Left lobe of liver (tissue), 2 donors: Measurements from ENCODE around the gene SOHLH1. TPM values are rescaled to one million over a fixed set of nuclear protein-coding genes. Genes with fewer than 3 reads are reported as not detected.

Experiments
- ATAC-seq: fragments of 200-7000 bp; cut with Tn5 transposase; one replicate; pipeline ENCODE4 v1.9.1; 2020; ENCODE audit warnings: mild to moderate bottlenecking, moderate library complexity
- DNase-seq: peaks from one replicate; pipeline ENCODE4 v3.0.0-alpha.2; 2020; ENCODE audit warnings: low spot score
- total RNA-seq: library from RNA; stranded (reverse); gene quantifications from one replicate; pipeline ENCODE4 v1.2.1, GENCODE V29; 2021
- donor health status: DM: no; HTN: no; CAD: no; lungs with moderate emphysema.
- donor health status: DM: no; HTN: yes; CAD: no.

SOHLH1 gene, protein sequence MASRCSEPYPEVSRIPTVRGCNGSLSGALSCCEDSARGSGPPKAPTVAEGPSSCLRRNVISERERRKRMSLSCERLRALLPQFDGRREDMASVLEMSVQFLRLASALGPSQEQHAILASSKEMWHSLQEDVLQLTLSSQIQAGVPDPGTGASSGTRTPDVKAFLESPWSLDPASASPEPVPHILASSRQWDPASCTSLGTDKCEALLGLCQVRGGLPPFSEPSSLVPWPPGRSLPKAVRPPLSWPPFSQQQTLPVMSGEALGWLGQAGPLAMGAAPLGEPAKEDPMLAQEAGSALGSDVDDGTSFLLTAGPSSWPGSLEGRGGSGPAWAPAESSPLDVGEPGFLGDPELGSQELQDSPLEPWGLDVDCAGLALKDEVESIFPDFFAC
- not detected for total RNA-seq

DNA sequence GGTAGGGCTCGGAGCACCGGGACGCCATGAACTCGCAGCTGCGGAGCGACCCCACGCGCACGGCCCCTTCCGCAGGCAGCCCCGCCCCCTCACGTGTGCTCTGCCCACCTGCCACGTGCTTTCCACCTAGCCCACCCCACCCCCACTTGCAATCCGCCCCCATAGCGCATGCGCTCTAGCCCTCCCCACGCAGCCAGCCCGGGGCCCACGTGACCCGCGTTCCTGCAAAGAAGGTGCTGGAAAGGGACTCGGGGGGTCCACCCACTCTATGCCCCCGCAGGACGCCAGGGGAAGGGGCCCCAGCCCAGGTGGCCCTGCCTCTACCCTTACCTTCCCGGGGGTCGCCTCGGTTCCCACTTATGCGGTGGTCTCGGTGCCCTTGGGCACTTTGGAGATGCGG, at the start of gene SOHLH1:
TSS of gene SOHLH1 (minus strand) at position 42 of the 400 bp plus-strand sequence. CDS start at position 28, 14 bp downstream.
- ATAC-seq, result no peak
- no peak for DNase-seq

DNA sequence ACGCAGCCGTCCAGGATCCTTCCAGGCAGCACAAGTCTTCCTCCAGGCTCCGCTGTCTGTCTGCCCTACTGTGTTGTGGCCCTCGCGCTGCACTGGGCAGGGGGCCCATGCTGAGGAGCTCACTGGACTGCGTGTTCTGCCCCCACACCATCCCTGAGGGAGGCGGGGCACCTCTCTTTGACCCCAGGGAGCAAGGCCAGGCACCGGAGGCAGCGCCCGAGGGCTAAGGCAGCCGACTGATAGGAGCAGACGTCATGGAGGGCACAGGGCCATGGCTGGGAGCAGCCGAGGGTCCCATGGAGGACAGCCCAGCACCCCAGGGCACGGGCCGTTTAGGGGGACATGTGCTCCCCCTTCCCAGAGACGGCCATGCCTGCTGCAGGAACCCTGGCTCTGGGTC, 49.4 kb upstream of the SOHLH1 start:
- no peak for ATAC-seq
- no peak for DNase-seq

DNA sequence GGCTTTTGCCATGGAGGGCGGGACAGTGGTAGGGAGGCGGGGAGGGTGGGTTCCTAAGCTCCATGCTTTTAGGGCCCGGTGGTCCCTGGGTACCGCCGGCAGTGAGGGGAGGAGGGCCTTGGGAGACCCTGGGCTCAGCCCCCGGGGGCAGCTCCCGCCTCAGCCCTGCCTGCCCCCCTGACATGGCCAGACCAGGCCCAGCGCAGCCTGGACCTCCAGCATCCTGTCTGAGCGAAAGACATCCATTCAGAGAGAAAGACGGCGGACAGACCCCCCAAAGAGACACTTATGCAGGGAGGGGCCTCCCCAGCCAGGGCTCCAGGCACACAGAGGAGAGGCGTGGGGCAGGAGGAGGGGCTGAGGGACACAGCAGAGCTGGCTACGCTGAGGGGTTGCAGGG, 48.0 kb upstream of the SOHLH1 start:
- ATAC-seq (no peak), DNase-seq (no peak)

DNA sequence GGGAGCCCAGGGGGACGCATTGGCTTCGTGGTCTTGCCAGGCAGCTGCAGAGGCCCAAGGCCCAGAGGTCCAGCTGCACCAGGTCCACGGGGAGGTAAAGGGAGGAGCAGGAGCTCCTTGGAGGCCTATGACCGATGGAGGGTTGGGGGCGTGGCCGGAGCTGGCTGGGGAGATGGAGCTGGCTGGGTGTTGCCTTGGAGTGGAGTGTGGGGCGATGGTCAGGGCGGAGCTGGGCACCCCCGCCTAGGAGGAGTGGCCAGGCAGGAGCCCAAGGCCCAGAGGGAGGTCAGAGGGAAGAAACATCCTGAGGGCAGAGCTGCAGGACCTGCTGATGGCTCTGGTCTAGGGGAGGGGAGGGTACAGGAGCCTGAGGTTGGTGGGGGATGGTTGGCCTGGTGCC, 47.3 kb upstream of the SOHLH1 start:
- ATAC-seq, result no peak
- no peak for DNase-seq

DNA sequence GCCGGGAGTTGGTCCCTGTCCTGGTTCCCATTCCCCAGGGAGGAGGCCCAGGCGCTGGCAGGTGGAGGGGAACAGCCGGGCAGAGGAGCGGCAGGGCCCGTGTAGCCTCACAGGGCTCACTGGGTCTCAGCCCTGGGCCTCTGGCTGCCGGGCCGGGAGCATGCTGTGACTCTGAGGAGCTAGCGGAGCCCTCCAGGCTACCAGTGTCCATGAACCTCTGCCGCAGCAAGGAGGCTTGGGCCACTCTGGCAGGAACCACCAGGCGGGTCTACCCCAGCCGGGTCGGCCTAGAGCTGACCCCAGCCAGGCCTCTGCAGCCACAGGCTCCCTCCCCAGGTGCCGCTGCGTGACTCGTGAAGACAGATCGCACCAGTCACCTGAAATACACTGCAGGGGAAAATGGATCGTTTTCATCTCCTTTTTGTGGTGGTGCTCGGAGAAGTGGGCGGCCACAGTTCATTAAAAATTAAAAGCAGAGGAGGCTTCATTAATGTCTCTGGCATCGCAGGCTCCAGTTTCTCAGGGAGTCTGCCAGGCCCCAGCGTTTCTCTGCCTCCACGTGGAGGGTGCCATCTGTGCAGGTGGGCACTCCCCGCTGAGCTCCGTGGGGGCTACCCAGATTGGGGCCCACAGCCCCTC, 46.5 kb upstream of the SOHLH1 start:
- ATAC-seq (no peak), DNase-seq (no peak)

DNA sequence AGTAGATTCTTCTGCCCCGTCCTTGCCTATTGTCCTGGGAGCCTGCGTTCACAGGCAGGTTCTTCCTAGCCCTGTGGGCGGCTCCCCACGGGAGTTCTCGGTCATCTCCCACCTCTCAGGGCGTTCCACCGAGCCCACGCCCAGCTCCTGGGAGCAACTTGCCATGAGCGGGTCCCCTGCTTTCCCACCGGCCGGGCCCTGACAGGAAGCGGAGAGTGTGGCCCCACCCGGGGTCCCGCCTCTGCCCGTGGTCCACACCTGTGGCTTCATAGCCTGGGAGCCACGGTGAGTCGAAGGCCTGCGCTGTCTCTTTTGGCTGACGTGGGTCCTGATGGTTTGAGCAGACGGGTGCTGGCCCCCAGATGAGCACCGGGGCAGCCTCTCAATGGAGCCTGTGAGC, 45.9 kb upstream of the SOHLH1 start:
- no peak for ATAC-seq
- DNase-seq, result no peak

DNA sequence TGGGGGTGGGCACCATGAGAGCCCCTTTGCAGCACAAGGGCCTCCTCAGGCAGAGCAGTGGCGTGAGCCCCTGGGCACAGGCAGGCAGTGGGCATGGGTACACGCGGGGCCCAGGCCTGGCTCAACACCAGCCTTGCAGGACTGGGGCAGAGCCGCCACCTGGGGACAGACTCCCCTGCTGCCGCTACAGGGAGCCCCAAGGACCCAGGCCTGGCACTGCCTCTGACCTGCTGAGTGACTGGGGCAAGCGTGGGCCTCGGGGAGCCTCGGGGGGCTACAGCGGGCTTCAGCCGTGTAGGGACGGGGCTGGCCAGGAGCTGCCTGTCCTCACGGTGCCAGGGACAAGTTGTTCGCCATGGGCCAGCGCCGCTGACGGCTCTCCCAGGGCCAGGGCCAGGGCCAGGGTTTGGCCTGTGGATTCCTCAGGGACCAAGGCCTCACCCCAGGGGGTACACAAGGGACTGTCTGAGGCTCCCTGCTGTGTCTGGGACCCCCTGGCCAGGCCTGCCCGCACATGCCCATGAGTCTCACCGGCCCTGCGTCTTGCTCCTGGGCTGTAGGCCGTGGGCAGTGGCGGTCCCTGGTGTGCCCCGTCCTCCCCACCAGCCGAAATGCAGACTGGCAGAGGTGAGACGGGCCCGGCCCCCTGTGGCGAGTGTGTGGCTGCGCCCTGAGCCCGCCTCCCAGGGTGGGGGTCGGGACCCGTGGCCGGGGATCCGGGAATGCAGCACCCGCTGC, 45.2 kb upstream of the SOHLH1 start:
- ATAC-seq, result no peak
- no peak for DNase-seq

DNA sequence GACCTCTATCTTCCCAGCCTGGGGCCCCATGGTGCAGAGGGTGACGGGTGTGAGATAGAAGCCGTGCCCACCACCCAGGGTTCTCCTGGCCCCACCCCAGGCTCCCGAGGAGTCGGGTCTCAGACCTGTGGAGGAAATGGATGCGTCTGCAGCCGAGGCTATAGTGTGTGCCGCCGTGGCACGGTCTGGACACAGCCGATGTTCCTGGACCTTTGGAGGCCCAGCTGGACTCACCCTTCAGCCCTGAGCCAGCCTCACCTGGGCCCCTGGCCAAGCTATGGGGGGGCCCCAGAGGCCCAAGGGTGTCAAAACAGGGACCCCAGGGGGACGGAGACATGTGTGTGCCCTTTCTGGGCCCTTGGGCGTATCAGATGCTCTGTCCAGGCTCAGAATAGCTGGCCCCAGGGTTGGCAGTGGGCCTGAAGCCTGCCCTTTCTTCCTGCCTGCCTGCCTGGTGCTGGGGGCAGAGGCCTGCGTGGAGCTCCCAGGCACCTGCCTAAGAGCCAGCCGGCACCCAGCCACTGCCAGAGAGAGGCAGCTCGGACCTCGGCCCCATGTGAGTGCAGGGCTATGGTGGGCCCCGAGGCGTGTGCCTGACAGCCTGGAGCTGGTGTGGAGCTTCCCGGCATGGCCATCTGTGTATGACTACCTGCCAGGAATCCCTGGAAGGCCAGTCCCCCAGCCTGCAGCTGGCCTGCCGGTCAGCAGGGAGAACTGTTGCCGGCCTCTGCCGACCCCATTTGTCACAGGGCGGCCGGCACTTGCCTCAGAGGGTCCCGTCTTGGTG, 44.5 kb upstream of the SOHLH1 start:
- DNase-seq (no peak), ATAC-seq (no peak)

DNA sequence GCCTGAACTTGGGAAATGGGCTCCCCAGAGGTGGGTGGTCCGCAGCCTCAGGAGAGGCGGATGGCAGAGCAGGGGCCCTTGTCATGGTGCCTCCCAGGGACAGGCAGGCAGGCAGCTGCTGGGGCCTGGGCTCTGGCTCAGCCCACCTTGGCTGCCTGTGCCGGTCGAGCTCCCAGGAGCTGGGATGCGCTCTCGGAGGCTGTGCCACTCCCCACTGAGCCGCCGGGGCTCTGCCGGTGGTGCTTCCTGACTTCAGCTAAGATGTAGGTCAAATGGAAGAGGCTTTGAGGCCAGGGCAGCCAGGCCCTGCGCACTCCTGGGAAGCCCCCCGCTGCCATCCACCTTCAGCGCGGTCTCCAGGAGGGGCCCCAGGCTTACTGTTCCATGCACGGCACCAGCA, 43.7 kb upstream of the SOHLH1 start:
- DNase-seq, result no peak
- no peak for ATAC-seq

DNA sequence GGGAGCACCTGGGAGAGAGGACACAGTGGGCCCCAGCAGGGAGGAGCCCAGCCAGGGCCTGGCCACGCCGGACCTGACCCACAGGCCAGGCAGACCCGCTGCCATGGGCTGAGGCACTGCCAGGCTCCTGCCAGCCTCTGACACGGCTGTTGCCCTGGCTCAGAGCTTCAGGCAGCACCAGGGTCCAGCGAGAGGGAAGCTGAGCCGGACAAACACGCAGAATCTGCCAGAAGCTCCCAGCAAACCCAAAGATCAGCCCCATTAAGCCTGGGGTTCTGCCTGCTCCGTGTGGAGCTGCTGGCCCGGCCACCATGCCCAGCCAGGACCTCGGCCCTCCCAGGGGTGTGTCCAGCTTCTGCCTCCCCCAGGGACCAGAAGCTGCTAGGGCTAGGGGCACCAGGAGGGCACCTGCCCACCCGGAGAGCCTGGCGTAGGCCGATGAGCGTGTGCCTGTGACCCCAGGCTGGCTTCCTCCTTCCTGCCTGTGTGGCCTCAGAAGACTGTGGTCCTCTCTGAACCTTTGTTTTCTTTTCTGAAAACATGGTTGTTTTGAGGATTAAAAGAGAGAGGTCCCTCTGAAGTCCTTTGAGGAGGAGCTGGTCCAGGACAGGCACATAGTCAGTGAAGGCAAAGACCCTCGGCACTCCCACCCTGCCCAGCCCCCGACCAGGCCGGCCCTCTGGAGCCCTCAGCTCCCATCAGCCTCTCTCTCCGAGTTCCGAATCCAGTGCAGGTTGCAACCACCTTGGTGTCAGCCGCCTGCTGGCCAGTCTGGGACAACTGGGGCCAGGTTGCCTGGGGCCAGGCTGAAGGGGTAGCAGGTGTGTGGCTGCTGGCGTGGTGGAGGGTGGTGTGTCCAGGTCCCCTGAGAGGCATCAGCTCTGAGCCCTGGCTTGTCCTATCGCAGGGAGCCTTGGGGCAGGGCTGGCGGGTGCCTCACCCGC, 42.3 kb upstream of the SOHLH1 start:
- DNase-seq (no peak), ATAC-seq (no peak)

DNA sequence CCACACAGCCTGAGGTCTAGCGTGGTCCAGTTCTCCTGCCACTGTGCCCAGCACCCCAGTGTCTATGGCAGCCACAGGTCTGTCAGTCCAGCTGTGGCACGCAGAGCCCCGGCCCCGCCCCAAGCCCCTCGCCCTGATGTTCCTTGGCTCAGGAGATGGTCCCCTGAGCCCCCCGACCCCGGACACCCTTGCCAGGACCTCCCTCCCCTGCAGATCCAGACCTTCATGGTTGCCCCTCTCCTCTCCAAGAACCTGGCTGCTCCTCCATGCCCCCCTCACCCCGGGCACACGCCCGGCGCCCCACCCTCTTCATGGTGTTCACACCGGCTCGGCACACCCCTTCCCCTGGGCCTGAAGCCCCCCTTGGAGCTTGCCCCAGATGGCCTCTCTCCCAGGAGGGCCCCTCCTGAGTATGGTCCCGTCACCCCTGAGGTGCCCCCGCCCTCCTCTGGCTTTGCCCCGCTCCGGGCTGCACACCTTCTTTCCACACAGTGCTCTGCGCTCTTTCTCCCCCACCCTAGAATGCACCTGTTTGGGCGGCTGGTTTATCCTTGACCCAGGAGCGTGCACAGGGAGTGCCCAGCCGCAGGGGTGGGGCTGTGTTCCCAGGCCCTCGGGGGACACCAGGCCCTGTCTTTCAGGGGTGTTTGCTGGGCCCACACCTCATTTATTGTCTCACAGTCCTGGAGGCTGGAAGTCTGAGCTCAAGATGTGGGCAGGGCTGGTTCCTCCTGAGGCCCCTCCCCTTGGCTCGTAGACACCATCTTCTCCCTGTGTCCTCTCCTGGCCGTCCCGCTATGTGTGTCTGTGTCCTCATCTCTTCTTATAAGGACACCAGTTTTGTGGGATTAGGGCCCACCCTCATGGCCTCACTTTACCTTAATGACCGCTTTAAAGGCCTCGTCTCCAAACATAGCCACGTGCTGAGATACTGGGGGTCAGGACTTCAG, 40.3 kb upstream of the SOHLH1 start:
- no peak for DNase-seq
- no peak for ATAC-seq

DNA sequence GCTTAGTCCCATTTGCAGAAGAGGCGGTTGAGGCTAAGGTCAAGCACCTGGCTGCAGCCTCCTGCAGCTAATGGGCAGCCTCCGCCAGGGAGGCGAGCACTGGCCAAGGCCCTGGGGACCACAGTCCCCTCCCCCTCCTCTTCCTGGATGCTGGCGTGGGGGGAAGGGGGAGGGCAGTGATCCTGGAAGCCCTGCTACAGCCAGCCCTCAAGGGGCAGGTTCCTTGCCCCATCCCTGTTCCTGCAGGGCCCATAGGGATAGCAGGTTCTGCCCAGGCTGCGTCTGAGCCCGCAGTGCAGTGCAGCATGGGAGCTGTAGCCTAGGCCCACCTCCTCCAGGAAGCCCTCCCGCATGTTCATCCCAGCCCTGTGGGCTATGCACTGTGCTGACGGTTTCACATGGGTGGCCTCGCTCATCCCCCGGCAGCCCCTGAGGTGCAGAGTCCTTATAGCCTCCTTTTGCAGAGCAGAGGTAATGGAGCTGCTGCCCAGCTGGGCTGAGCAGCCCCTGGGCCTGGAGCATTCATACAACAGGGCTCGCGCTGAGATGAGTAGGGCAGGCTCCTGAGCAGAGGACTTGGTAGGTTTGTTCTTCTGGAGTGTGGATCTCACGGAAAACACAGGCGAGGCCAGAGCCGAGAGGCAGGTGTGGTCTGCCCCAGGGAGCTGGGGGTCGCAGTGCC, 38.7 kb upstream of the SOHLH1 start:
- no peak for ATAC-seq
- no peak for DNase-seq

DNA sequence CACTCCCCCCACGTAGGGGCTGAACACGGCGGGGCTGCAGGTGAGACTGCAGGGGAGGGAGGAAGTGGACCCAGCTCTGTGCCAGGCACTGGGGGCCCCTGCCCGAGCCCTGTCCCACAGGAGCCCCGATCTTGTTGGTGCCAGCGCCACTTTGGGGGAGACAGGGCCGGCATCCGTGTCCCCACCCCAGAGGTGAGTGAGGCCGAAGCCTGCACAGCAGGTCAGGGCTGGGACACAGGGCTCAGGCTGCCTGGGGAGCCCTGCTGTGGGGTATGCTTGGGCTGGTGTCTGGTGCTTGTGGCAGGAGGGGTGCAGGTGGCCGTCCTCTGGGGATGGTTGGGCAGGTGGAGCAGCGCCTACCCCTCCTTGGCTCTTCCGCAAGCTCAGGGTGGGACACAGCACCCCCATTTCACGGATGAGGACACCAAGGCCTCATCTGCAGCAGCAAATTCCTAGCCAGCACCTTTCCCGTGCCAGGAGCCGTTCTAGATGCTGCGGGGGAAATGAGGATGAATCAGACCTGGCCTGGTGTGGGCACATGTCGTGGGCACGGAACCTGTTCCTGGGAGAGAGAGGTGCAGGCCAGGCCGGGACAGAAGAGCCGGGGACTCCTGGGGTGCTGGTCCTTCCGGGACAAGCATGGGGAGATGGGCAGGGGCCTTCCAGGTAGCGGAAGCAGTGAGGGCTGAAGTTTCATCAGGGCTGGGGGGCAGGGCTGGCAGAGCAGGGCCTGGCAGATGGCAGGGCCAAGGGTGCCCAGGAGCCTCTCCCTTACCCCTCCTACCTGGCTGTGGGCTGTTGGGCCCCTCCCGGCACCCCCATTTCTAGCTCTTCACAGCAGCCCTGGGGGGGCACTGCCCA, 37.9 kb upstream of the SOHLH1 start:
- ATAC-seq (no peak), DNase-seq (no peak)

DNA sequence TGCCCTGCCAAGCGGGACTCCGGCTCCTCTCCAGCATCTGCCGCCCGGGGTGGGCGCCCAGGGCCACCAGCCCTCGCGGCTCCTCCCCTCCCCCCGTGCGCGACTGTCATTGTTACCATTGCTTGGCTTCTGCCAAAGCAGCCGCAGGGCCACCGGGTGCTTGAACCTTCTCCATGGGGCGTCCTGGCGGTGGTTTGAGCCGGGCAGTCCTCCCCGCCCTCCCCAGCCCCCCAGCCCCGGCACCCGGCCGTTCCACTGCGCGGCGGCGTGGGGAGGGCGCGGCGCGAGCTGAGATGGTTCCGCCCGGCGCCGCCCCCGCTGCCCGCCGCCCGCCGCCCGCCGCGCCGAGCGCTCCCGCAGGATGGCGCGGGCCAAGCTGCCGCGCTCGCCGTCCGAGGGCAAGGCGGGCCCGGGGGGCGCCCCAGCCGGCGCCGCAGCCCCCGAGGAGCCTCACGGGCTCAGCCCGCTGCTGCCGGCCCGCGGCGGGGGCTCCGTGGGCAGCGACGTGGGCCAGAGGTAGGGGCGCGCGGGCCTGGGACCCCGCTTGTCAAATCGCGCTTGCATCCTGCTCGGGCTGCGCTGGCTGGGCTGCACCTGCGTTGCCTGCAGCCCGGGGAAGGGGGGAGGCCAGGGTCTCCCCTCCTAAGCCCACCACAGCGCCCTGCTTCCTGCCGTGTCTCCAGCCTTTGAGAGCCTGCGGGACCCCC, 37.1 kb upstream of the SOHLH1 start:
- no peak for ATAC-seq
- DNase-seq, result no peak

DNA sequence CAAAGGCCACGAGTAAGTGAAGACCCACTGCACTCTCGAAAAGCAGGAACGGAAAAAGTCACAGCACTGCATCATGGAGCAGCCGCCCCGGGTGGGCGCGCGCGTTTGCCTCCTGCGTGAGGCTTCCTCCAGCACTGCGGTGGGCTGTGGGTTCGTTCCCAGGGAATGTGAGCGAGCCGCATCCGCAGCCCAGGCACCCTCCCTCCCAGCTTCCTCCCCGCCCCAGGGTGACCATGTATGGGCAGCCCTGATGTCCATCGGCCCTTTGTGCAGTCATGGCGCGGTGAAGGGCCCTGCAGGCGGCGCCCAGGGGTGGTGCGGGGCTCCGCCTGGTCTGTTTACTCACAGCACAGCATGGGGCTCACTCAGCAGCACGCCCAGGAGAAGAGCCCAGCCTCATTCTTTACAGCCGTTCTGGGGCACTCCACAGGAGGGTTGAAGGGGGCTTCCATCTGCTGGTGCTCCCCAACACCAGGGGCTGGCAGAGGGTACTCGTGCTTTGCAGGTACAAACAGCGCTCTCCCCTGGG, 35.4 kb upstream of the SOHLH1 start:
- ATAC-seq, result no peak
- no peak for DNase-seq

DNA sequence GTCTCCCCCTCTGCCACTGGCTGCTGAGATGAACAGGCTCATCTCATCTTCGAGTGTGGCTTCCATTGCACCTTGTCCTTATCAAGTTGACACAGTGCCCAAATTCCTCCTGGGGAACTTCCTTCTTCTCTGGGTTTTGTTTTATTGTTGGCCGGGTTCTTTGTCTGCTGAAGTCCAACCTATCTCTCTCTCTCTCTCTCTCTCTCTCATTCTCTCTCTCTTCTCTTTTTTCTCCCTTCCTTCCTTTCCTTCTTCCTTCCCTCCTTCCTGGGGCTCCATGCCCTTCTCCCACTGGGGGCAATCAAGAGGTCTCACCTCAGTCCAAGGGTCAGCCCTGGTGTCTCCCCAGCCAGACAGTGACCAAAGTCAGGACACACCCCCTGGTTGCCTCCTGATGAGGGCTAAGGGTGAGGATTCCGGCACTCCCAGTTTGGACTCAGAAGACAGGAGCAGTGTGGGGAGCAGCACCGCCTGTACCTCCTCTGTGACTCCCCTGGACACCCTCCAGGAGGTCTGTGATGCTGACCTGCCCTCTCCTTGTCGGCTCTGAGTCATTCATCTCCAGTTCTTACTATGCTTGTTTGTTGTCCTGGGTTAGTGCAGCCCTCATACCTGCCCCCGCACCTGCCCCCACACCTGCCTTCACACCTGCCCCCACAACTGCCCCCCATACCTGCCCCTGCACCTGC, 33.4 kb upstream of the SOHLH1 start:
- DNase-seq (no peak), ATAC-seq (no peak)
